HG03280 (cell line): ENCODE measurements around the gene OR2T29.
"Not testable (repeated sequence)": the region's sequence is repeated elsewhere in the genome, so short reads cannot be mapped to it uniquely, and the experiment has no call there.

Experiments
- ATAC-seq: cut with Tn5 transposase; IDR thresholded peaks from one replicate; pipeline ENCODE4 v1.9.1; 2021; ENCODE audit warnings: mild to moderate bottlenecking, moderate library complexity; ENCODE audit not compliant: unreplicated experiment

The OR2T29 gene

GRCh38 chr1:248521856-248522255, 40.7 kb downstream of the OR2T29 start:
- no peak for ATAC-seq

- ATAC-seq = not testable (repeated sequence)
These were observed 52.4 kb downstream of the OR2T29 start for GRCh38 chr1:248510217-248510616.

- not testable (repeated sequence) for ATAC-seq
These were observed 54.8 kb downstream of the OR2T29 start, which contains the start of gene OR2G6 for GRCh38 chr1:248507773-248508172. Gene OR2G6 (plus strand): TSS chr1:248508073. CDS start chr1:248521647, 13,574 bp downstream.
